Measurements from ENCODE around the gene TSNAX.

TSNAX gene

DNA sequence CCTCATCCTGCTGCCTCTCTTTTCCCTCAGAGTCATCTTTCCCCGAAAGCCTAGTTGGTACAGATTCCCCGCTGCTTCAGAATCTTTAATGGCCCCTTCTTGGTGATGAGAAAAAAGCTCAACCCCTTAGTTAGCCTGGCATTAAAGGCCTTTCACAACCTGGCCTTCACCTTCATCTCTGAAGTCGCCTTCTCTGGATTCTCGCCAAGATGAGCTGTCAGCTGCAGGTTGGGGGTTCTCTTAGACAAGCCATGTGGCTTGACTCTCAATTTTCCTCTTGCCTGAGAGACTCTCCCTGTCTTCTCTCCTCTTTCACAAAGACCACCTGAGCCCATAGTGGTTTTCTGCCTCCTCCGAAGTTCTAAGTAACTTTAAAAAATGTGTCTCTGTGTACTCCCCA lies 82.6 kb downstream of the TSNAX start:
- TF ChIP-seq, protein P1, sequence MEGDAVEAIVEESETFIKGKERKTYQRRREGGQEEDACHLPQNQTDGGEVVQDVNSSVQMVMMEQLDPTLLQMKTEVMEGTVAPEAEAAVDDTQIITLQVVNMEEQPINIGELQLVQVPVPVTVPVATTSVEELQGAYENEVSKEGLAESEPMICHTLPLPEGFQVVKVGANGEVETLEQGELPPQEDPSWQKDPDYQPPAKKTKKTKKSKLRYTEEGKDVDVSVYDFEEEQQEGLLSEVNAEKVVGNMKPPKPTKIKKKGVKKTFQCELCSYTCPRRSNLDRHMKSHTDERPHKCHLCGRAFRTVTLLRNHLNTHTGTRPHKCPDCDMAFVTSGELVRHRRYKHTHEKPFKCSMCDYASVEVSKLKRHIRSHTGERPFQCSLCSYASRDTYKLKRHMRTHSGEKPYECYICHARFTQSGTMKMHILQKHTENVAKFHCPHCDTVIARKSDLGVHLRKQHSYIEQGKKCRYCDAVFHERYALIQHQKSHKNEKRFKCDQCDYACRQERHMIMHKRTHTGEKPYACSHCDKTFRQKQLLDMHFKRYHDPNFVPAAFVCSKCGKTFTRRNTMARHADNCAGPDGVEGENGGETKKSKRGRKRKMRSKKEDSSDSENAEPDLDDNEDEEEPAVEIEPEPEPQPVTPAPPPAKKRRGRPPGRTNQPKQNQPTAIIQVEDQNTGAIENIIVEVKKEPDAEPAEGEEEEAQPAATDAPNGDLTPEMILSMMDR (conservative IDR thresholded peaks at IDR 0.05; ENCODE audit: control insufficient read depth, insufficient read depth, low read depth, low read length), result no peak
- no peak for DNase-seq (ENCODE audit: low read depth)
- H3K4me3 ChIP-seq (ENCODE audit: control insufficient read depth, low read depth, low read length), result no peak overlapping the region

DNA sequence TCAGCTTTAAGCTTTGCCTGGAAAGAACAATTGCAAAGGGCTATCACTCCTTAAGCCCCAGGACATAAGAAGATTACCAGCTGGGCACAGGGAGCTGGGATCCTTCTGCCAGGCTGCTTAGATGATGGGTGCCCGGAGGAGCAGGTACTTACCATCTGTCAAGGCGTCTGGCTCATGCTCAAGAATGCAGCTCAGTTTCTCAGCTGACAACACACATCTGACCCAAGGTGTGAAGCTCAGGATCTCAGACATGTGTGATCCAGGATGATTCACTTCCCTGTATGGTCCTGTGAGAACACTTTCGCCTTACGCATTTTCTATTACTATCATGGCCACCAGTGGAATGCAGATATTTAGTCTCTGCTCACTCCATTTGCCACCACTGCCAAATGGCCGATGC lies 83.4 kb downstream of the TSNAX start:
- DNase-seq (ENCODE audit: low read depth), result no peak
- TF ChIP-seq, protein P1 (conservative IDR thresholded peaks at IDR 0.05; ENCODE audit: control insufficient read depth, insufficient read depth, low read depth, low read length), result no peak
- H3K4me3 ChIP-seq (ENCODE audit: control insufficient read depth, low read depth, low read length), result no peak overlapping the region

DNA sequence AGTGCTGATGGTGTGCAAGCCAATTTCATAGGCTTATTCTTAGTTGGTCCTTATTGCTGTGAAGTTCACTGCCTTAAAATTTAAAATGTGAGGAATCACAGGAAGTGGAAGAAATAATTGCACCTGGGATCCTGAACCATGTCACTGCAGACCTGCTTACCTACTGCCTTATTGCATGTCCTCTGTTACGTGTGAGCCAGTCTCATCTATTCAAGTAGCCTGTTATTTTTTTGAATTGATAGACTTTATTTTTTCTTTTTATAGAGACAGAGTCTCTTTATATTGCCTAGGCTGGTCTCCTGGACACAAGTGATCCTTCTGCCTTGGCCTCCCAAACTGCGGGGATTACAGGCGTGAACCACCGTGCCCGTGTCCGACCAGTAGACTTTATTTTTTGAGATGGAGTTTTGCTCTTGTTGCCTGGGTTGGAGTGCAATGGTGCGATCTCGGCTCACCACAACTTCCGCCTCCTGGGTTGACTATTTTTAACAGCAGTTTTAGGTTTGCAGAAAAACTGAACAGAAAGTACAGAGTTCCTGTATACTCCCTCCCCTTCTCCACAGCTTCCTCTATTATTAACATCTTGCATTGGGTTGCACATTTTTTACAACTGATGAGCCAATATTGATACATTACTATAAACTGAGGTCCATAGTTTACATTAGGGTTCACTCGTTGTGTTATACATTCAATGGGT lies 84.1 kb downstream of the TSNAX start:
- DNase-seq (ENCODE audit: low read depth), result no peak

DNA sequence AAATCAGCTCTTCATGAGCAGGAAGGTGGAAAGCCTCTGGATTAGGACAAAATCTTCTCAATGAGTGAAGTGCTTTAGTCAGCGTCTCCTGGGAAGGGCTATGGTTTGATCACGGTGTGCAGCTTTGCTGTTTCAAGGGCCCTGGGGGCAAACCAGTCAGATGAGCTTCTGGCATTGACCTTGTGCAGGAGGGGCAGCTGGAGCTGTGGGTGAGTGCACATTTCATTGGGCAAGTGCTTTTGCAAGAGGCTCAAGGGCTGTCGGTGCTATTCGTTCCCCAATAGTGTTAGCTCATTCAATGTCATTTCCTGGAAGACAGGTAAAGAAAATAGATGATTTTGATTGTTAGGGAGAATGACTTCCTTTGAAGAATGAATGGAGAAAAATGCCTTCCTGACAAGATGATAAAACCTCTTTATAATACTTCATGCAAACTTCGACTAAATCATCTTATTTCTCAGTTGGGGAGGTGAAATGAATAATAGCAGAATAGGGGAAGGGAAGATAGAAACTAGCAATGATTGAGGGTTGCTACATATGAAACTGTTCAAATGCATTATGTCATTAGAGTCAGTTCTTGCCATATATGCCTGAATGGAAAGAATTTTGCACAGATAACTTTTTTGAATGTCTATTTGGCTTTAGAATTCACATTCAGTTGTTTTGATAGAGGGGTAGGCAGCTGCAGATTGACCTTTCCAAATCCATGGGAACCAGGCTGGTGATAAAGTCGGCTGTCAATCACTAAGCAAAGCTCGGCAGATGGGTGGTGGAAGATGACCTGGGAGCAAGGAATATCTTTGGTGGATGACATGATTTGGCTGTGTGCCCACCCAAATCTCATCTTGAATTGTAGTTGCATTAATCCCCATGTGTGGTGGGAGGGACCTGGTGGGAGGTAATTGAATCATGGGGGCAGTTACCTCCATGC lies 85.2 kb downstream of the TSNAX start:
- TF ChIP-seq, protein P1 (conservative IDR thresholded peaks at IDR 0.05; ENCODE audit: control insufficient read depth, insufficient read depth, low read depth, low read length), result no peak
- no peak overlapping the region for H3K4me3 ChIP-seq (ENCODE audit: control insufficient read depth, low read depth, low read length)
- no peak for DNase-seq (ENCODE audit: low read depth)

More for the DNA sequence above, 84.1 kb downstream of the TSNAX start:
- TF ChIP-seq, protein P1 (conservative IDR thresholded peaks at IDR 0.05; ENCODE audit: control insufficient read depth, insufficient read depth, low read depth, low read length), result no peak
- H3K4me3 ChIP-seq (ENCODE audit: control insufficient read depth, low read depth, low read length), result no peak overlapping the region
